GM12875 (cell line): ENCODE results near the gene STX8.
"Not testable (repeated sequence)": the region's sequence is repeated elsewhere in the genome, so short reads cannot be mapped to it uniquely, and the experiment has no call there.

Experiments
- H3K4me3 ChIP-seq: one replicate; pipeline ENCODE4 v1.5.1; 2011; ENCODE audit warnings: low read depth, low read length, control low read depth
- TF ChIP-seq, protein P1 (sequence below): IDR thresholded peaks from 2 replicates; pipeline ENCODE4 v1.5.1; 2011; ENCODE audit warnings: low read depth, mild to moderate bottlenecking, control low read depth, inconsistent platforms, low read length, moderate library complexity, borderline replicate concordance; ENCODE audit not compliant: insufficient read depth

STX8 gene

DNA sequence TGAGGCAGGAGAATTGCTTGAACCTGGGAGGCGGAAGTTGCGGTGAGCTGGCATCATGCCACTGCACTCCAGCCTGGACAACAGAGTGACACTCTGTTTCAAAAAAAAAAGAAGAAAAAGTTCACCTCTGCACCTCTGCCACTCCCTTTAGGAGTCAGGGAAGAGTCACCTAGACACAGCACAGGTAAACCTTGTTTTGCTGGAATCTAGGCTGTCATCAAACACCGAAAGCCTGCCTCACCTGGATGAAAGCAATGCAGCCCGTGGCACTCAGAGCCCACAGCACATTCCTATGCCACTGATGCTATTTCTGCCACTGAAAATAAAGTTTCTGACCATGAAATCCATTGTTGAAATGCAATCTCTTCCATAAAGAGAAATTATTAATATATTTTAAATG is 23.0 kb upstream of the STX8 start:
- TF ChIP-seq, protein P1, sequence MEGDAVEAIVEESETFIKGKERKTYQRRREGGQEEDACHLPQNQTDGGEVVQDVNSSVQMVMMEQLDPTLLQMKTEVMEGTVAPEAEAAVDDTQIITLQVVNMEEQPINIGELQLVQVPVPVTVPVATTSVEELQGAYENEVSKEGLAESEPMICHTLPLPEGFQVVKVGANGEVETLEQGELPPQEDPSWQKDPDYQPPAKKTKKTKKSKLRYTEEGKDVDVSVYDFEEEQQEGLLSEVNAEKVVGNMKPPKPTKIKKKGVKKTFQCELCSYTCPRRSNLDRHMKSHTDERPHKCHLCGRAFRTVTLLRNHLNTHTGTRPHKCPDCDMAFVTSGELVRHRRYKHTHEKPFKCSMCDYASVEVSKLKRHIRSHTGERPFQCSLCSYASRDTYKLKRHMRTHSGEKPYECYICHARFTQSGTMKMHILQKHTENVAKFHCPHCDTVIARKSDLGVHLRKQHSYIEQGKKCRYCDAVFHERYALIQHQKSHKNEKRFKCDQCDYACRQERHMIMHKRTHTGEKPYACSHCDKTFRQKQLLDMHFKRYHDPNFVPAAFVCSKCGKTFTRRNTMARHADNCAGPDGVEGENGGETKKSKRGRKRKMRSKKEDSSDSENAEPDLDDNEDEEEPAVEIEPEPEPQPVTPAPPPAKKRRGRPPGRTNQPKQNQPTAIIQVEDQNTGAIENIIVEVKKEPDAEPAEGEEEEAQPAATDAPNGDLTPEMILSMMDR: no peak

DNA sequence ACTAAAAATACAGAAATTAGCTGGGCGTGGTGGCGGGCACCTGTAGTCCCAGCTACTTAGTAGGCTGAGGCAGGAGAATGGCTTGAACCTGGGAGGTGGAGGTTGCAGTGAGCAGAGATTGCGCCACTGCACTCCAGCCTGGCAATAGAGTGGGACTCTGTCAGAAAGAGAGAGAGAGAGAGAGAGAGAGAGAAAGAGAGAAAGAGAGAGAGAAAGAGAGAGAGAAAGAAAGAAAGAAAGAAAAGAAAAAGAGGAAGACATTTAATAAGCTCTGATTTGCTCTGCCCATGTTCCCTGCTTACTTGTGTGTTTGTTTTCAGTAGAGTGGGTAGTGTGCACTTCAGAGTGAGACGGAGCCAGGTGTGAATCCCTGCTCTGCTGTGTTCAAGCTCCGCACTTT is 22.0 kb upstream of the STX8 start:
- H3K4me3 ChIP-seq: not testable (repeated sequence)

More for the DNA sequence above, 23.0 kb upstream of the STX8 start:
- H3K4me3 ChIP-seq: no peak overlapping the region

DNA sequence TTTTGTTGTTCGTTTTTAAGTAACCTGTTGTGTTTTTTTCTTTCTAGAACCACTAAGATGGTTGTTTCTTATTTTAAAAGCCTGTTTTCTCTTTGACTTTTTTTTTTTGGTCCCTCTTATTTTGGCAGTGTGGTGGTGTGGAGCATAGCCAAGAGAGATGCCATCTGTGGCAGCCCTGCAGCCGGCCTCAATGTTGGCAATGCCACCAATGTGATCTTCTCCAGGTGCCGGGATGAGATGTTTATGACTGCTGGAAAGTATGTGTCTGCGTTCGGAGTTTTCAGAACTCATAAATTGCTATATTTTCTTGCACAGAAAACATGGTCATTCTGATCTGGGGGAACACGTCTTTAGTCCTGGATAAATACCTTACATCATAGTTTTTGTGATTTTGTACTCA is 18.4 kb upstream of the STX8 start:
- TF ChIP-seq, protein P1: no peak
- no peak overlapping the region for H3K4me3 ChIP-seq

DNA sequence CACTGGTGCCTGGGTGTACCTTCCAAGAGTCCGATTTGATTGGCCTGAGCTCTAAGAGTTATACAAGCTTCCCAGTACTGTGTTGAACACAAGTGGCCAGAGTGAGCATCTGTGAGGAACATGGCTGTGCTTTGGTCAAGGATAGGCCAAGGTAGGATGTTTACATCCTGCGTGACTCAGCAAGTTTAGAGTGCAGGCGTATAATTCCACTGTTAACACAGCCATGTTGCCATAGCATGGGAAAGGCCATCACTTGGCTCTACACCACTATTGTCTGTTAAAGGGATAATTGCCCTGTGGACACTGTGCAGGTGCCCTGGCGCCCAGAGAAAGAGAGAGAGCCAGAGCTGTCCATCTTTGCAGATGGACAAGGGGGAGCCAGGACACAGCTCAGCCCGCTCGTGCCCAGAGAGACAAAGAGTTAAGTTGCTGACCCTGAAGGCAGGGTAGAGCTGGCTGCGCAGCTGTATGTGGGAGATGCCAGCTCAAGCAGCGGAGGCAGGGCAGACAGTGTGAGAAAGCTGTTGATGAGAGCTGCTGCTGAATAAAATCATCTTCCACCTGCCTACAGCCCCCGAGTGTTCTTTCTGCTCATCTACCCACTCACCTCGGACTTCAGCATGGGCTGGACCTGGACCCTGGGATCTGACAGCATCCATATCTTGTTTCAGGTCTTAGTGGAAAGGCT is 12.5 kb upstream of the STX8 start:
- TF ChIP-seq, protein P1: no peak
- no peak overlapping the region for H3K4me3 ChIP-seq

DNA sequence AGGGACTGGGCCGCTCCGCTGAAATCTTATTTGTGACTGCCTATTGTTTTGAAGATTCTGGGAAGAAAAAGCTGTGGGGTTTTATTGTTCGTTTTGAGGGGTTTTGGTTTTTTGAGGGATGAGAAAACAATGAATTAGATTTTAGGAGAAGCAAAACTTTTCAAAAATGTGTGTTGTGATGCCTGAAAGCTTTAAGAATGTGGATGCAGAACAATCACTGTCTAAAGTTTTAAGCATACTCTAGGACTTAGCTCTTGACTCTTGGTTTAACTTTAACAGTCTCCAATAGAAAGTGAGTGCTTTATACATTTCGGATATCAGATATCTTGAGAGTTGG is 1.7 kb upstream of the STX8 start:
- TF ChIP-seq, protein P1: no peak
- H3K4me3 ChIP-seq: no peak overlapping the region

GRCh38 chr17:9576521-9577372 is 1.1 kb upstream of the STX8 start, which contains the start of gene CFAP52:
Gene CFAP52 (plus strand): TSS chr17:9576642. CDS start chr17:9576696, 54 bp downstream.
- TF ChIP-seq, protein P1: peak; percentile 64
- H3K4me3 ChIP-seq: peak within 1 kb of the TSS; percentile 88

- H3K4me3 ChIP-seq: no peak overlapping the region
- TF ChIP-seq, protein P1: no peak
Observed at GRCh38 chr17:9571201-9571600, 4.4 kb downstream of the STX8 start.
